GM21786 (cell line): ENCODE data around the gene ADORA3.

Experiments used
- ATAC-seq: cut with Tn5 transposase; IDR thresholded peaks from one replicate; pipeline ENCODE4 v1.9.1; 2021; ENCODE audit not compliant: unreplicated experiment

The ADORA3 gene

GRCh38 chr1:111476214-111476613 is 27.2 kb downstream of the ADORA3 start:
- no peak for ATAC-seq

- no peak for ATAC-seq
Measured at GRCh38 chr1:111475701-111476100, 27.7 kb downstream of the ADORA3 start.

- ATAC-seq = no peak
Measured at GRCh38 chr1:111474521-111474920, 28.9 kb downstream of the ADORA3 start.

- ATAC-seq = no peak
Measured at GRCh38 chr1:111474106-111474505, 29.3 kb downstream of the ADORA3 start.

GRCh38 chr1:111471538-111471937 is 31.9 kb downstream of the ADORA3 start:
- no peak for ATAC-seq

GRCh38 chr1:111471012-111471411 is 32.4 kb downstream of the ADORA3 start:
- ATAC-seq = no peak

- ATAC-seq = no peak
Measured at GRCh38 chr1:111470596-111470995, 32.8 kb downstream of the ADORA3 start.

GRCh38 chr1:111469539-111469938 is 33.9 kb downstream of the ADORA3 start:
- ATAC-seq = no peak

GRCh38 chr1:111468717-111469100 is 34.7 kb downstream of the ADORA3 start:
- no peak for ATAC-seq

GRCh38 chr1:111467865-111468716 is 35.3 kb downstream of the ADORA3 start:
- no peak for ATAC-seq

- no peak for ATAC-seq
Measured at GRCh38 chr1:111466480-111466879, 37.0 kb downstream of the ADORA3 start.

GRCh38 chr1:111465754-111466153 is 37.7 kb downstream of the ADORA3 start:
- ATAC-seq = no peak

GRCh38 chr1:111463029-111463683 is 40.3 kb downstream of the ADORA3 start:
- ATAC-seq = no peak

GRCh38 chr1:111462370-111463028 is 40.9 kb downstream of the ADORA3 start:
- no peak for ATAC-seq

- ATAC-seq = no peak
Measured at GRCh38 chr1:111461765-111462164, 41.7 kb downstream of the ADORA3 start.

GRCh38 chr1:111455642-111456031 is 47.8 kb downstream of the ADORA3 start:
- ATAC-seq = no peak

GRCh38 chr1:111454859-111455641 is 48.4 kb downstream of the ADORA3 start:
- ATAC-seq = peak; percentile 71

GRCh38 chr1:111453706-111454105 is 49.7 kb downstream of the ADORA3 start:
- no peak for ATAC-seq

GRCh38 chr1:111452581-111452980 is 50.9 kb downstream of the ADORA3 start:
- ATAC-seq = no peak

- no peak for ATAC-seq
Measured at GRCh38 chr1:111450185-111450584, 53.2 kb downstream of the ADORA3 start.

GRCh38 chr1:111449703-111450017 is 53.8 kb downstream of the ADORA3 start:
- ATAC-seq = no peak
